Endothelial cell of umbilical vein (primary cell): Measurements from ENCODE around the gene CST1. TPM values are rescaled to one million over a fixed set of nuclear protein-coding genes. Genes with fewer than 3 reads are reported as not detected.

ENCODE experiments used
- BruUV-seq: library from RNA; stranded (reverse); fragments of 400-500 nt; replicated peaks from 2 replicates; lab custom pipeline; 2021; lab: Mats Ljungman, UMichigan
- CTCF ChIA-PET: fragments of 300-600, 350-600 bp; sonication (Branson Sonifier 250); formaldehyde crosslinking; loops from one replicate; lab custom pipeline; 2021; ENCODE audit warnings: antibody characterized with exemption, inconsistent platforms; lab: Charles Lee
- POLR2A ChIA-PET: fragments of 300-600, 350-600 bp; sonication (Branson Sonifier 250); formaldehyde crosslinking; loops from one replicate; lab custom pipeline; 2021; ENCODE audit warnings: antibody characterized with exemption, inconsistent platforms; lab: Charles Lee
- DNase-seq: peaks from one replicate; pipeline ENCODE4 v3.0.0-alpha.2; 2011; ENCODE audit warnings: low read depth, low spot score
- FAIRE-seq: peaks from 2 replicates; lab custom pipeline; 2011; peaks lifted over from hg19 to GRCh38; lab: Jason Lieb, UNC
- H2AFZ ChIP-seq: 2 replicates; pipeline ENCODE4 v1.6.0; 2012; ENCODE audit warnings: low read depth, low read length, control low read depth, inconsistent platforms
- H3K27ac ChIP-seq: 2 replicates; pipeline ENCODE4 v1.5.1; 2011; ENCODE audit warnings: low read depth, mild to moderate bottlenecking, control low read depth, low read length, moderate library complexity; ENCODE audit not compliant: insufficient read depth
- H3K27me3 ChIP-seq, 2 experiments: 2 replicates each; pipeline versions ENCODE4 v1.6.0 to v1.6.1; 2011; ENCODE audit warnings: low read length in 2 of 2, mixed read lengths in 1 of 2; ENCODE audit not compliant: control insufficient read depth in 2 of 2, insufficient read depth in 2 of 2
- H3K36me3 ChIP-seq, 2 experiments: 2 replicates in 1 of 2; 3 replicates in 1 of 2; pipeline ENCODE4 v1.5.1; 2011; ENCODE audit warnings: low read length in 2 of 2, mild to moderate bottlenecking in 1 of 2, moderate library complexity in 1 of 2; ENCODE audit not compliant: control insufficient read depth in 2 of 2, insufficient read depth in 2 of 2; ENCODE audit errors: extremely low read depth in 1 of 2
- H3K4me1 ChIP-seq: 3 replicates; pipeline ENCODE4 v1.5.1; 2011; ENCODE audit warnings: mild to moderate bottlenecking, low read length; ENCODE audit not compliant: control insufficient read depth, insufficient read depth; ENCODE audit errors: extremely low read depth
- H3K4me2 ChIP-seq: 2 replicates; pipeline ENCODE4 v1.6.1; 2011; ENCODE audit warnings: low read length, control low read depth, mixed read lengths; ENCODE audit not compliant: insufficient read depth
- H3K4me3 ChIP-seq, 3 experiments: fragments of 200-600 bp in 1 of 3; sonication (generic), shearing (Covaris generic) in 1 of 3; replicated peaks in 1 of 3; 2 replicates each; pipeline ENCODE4 v1.5.1; 2011 to 2016; ENCODE audit warnings: control low read depth in 3 of 3, low read length in 3 of 3, mild to moderate bottlenecking in 2 of 3, inconsistent platforms in 1 of 3, low read depth in 1 of 3, moderate library complexity in 1 of 3; ENCODE audit not compliant: insufficient read depth in 1 of 3
- H3K79me2 ChIP-seq: 2 replicates; pipeline ENCODE4 v1.6.0; 2012; ENCODE audit warnings: low read length, inconsistent platforms; ENCODE audit not compliant: control insufficient read depth, insufficient read depth
- H3K9ac ChIP-seq: replicated peaks from 2 replicates; pipeline ENCODE3; 2011; ENCODE audit warnings: low read length, control low read depth; ENCODE audit not compliant: insufficient read depth; ENCODE audit errors: extremely low read depth
- H3K9me1 ChIP-seq: replicated peaks from 3 replicates; pipeline ENCODE4 v1.6.0; 2011; ENCODE audit warnings: mild to moderate bottlenecking, low read length; ENCODE audit not compliant: control insufficient read depth, insufficient read depth; ENCODE audit errors: extremely low read depth
- H3K9me3 ChIP-seq: replicated peaks from 2 replicates; pipeline ENCODE4 v1.5.1; 2012; ENCODE audit warnings: low read length, inconsistent platforms; ENCODE audit not compliant: control insufficient read depth, insufficient read depth
- H4K20me1 ChIP-seq: replicated peaks from 2 replicates; pipeline ENCODE3; 2011; ENCODE audit warnings: mild to moderate bottlenecking, low read length; ENCODE audit not compliant: control insufficient read depth, insufficient read depth; ENCODE audit errors: extremely low read depth
- CTCF ChIP-seq, 2 donors: IDR thresholded peaks; 1 replicate in 1 of 2; 2 replicates in 1 of 2; pipeline ENCODE4 v1.5.1; 2011; ENCODE audit warnings: low read length in 2 of 2, mild to moderate bottlenecking in 2 of 2, moderate library complexity in 2 of 2, control low read depth in 1 of 2, inconsistent platforms in 1 of 2, low read depth in 1 of 2; ENCODE audit not compliant: insufficient read depth in 1 of 2; ENCODE audit errors: extremely low read depth in 1 of 2
- EZH2 ChIP-seq: IDR thresholded peaks from 2 replicates; pipeline ENCODE4 v1.6.1; 2012; ENCODE audit warnings: borderline replicate concordance, low read depth, mild to moderate bottlenecking, moderate library complexity, low read length, inconsistent platforms; ENCODE audit not compliant: severe bottlenecking
- FOS ChIP-seq: IDR thresholded peaks from 2 replicates; pipeline ENCODE4 v1.6.1; 2011; ENCODE audit warnings: mild to moderate bottlenecking, low read length, moderate library complexity, borderline replicate concordance; ENCODE audit not compliant: insufficient read depth
- GATA2 ChIP-seq: IDR thresholded peaks from 2 replicates; pipeline ENCODE4 v1.7.0; 2011; ENCODE audit warnings: low read depth, mild to moderate bottlenecking, moderate library complexity, mixed read lengths, low read length; ENCODE audit not compliant: insufficient read length, insufficient read depth
- JUN ChIP-seq: IDR thresholded peaks from 2 replicates; pipeline ENCODE4 v1.6.1; 2011; ENCODE audit warnings: borderline replicate concordance, low read depth; ENCODE audit not compliant: insufficient read length, insufficient read depth
- MAX ChIP-seq: IDR thresholded peaks from 2 replicates; pipeline ENCODE4 v1.6.1; 2011; ENCODE audit not compliant: insufficient read depth, insufficient read length
- MYC ChIP-seq: IDR thresholded peaks from one replicate; pipeline ENCODE4 v1.6.1; 2011; ENCODE audit warnings: mild to moderate bottlenecking, low read depth, low read length
- POLR2A ChIP-seq: IDR thresholded peaks from 2 replicates; pipeline ENCODE4 v1.6.1; 2012; ENCODE audit warnings: low read depth, mild to moderate bottlenecking, control low read depth, low read length
- POLR2AphosphoS5 ChIP-seq: IDR thresholded peaks from 2 replicates; pipeline ENCODE4 v1.6.1; 2012; ENCODE audit warnings: low read depth, mild to moderate bottlenecking, control low read depth, low read length, moderate library complexity; ENCODE audit not compliant: insufficient read depth
- dilution Hi-C: fragments of 300-500 bp; cut with MboI; formaldehyde crosslinking; loops from one replicate; pipeline ENCODE4 v1.15.0; 2019; ENCODE audit warnings: low sequenced_read_pairs; ENCODE audit not compliant: extremely low pct_ligation_motif_present
- intact Hi-C: fragments of 100-400 bp; cut with micrococcal nuclease; formaldehyde crosslinking; loops from one replicate; pipeline ENCODE4 v1.10.0; 2022
- polyA plus RNA-seq, 4 experiments: library from polyadenylated mRNA; depleted of rRNA in 3 of 4; stranded (reverse) in 3 of 4; unstranded in 1 of 4; fragments of >200 nt; gene quantifications; 2 replicates each; pipeline versions ENCODE4 v1.2.1 to v1.2.3, GENCODE V29; 2011 to 2012; ENCODE audit warnings: missing spikeins in 1 of 4
- total RNA-seq: library from RNA; stranded (reverse); gene quantifications from 2 replicates; pipeline ENCODE4 v1.2.3, GENCODE V29; 2021

The CST1 gene
- total and polyA plus RNA-seq, 2 donors (not counting 3 experiments of a cell fraction or from before 2014, with no cell fraction given): 0.19 to 2.2 TPM

GRCh38 chr20:23705895-23706294 lies 44.8 kb downstream of the CST1 start:
- POLR2A ChIA-PET: no interaction called here
- Histone ChIP-seq H4K20me1 (no peaks in the 10 kb centered on the region), H3K36me3 (no peaks in the 10 kb centered on the region), H3K9ac (no peak overlapping the region), H3K9me1 (no peaks in the 10 kb centered on the region), H3K4me2 (no peak overlapping the region), H3K79me2 (no peaks in the 10 kb centered on the region), H3K4me1 (no peaks in the 10 kb centered on the region), H3K27me3 (peaks cover 5 to 6% of the 10 kb centered on the region in 2 experiments), H3K9me3 (no peaks in the 10 kb centered on the region), H3K27ac (no peak overlapping the region), H2AFZ (no peak overlapping the region), H3K4me3 (no peak overlapping the region)
- dilution Hi-C loops: no loop called here
- TF ChIP-seq JUN (no peak), MAX (no peak), POLR2AphosphoS5 (no peak), EZH2 (no peak), MYC (no peak), FOS (no peak), CTCF (IDR thresholded peaks at IDR 0.05; ENCODE audit: extremely low read depth in 1 of 2, insufficient read depth in 1 of 2, low read depth in 1 of 2, low read length in 2 of 2) (no peak), GATA2 (no peak), POLR2A (no peak)
- FAIRE-seq (no peak), DNase-seq (no peak)
- intact Hi-C loops: no loop called here
- CTCF ChIA-PET: interaction anchor here (1.3 kb wide), 1 partner anchor 37 kb away, joined by 5 read pairs; no protein-coding TSS in a partner anchor
- BruUV-seq: no TSS peak
